ENCODE measurements around the gene ARID4B.
"Not testable (repeated sequence)": the region's sequence is repeated elsewhere in the genome, so short reads cannot be mapped to it uniquely, and the experiment has no call there.

The ARID4B gene

GRCh38 chr1:235268379-235269125, 59.4 kb downstream of the ARID4B start:
- DNase-seq: no peak

GRCh38 chr1:235266967-235267366, 61.0 kb downstream of the ARID4B start:
- no peak for DNase-seq

- no peak for DNase-seq
These were observed 61.7 kb downstream of the ARID4B start for GRCh38 chr1:235266325-235266724.

- DNase-seq: no peak
These were observed 62.1 kb downstream of the ARID4B start for GRCh38 chr1:235265900-235266299.

GRCh38 chr1:235264327-235264726, 63.7 kb downstream of the ARID4B start:
- DNase-seq: no peak

GRCh38 chr1:235262539-235262938, 65.4 kb downstream of the ARID4B start:
- no peak for DNase-seq

- no peak for DNase-seq
These were observed 66.7 kb downstream of the ARID4B start for GRCh38 chr1:235261243-235261642.

- no peak for DNase-seq
These were observed 68.7 kb downstream of the ARID4B start for GRCh38 chr1:235259133-235259778.

GRCh38 chr1:235258068-235258467, 69.9 kb downstream of the ARID4B start:
- not testable (repeated sequence) for DNase-seq

- DNase-seq: no peak
These were observed 73.3 kb downstream of the ARID4B start for GRCh38 chr1:235254721-235255120.

GRCh38 chr1:235253219-235253962, 74.6 kb downstream of the ARID4B start:
- DNase-seq: peak; percentile 68 to 76

- no peak for DNase-seq
These were observed 77.5 kb downstream of the ARID4B start for GRCh38 chr1:235250430-235250829.

GRCh38 chr1:235246022-235246948, 81.7 kb downstream of the ARID4B start:
- DNase-seq: no peak

GRCh38 chr1:235244974-235245592, 82.9 kb downstream of the ARID4B start:
- no peak for DNase-seq

- no peak for DNase-seq
These were observed 87.0 kb downstream of the ARID4B start for GRCh38 chr1:235240960-235241359.

GRCh38 chr1:235239851-235240250, 88.1 kb downstream of the ARID4B start:
- no peak for DNase-seq

GRCh38 chr1:235238558-235238957, 89.4 kb downstream of the ARID4B start:
- no peak for DNase-seq

GRCh38 chr1:235236128-235236527, 91.9 kb downstream of the ARID4B start:
- no peak for DNase-seq

GRCh38 chr1:235229868-235230267, 98.1 kb downstream of the ARID4B start:
- no peak for DNase-seq

- DNase-seq: no peak
These were observed 100.6 kb downstream of the ARID4B start for GRCh38 chr1:235227414-235227813.

- no peak for DNase-seq
These were observed 101.0 kb downstream of the ARID4B start for GRCh38 chr1:235226933-235227332.

GRCh38 chr1:235225299-235225698, 102.7 kb downstream of the ARID4B start:
- no peak for DNase-seq

Data from inflammatory macrophage (primary cell).